HG02759 (cell line): ENCODE data around the gene CYP21A2.
"Not testable (repeated sequence)": the region's sequence is repeated elsewhere in the genome, so short reads cannot be mapped to it uniquely, and the experiment has no call there.

Experiments used
- ATAC-seq: cut with Tn5 transposase; IDR thresholded peaks from one replicate; pipeline ENCODE4 v1.9.1; 2021; ENCODE audit warnings: mild to moderate bottlenecking, moderate library complexity; ENCODE audit not compliant: unreplicated experiment

Gene CYP21A2

GRCh38 chr6:32037598-32038524, at the start of gene CYP21A2:
TSS of gene CYP21A2 (plus strand) at chr6:32038415. CDS start at chr6:32038423, 8 bp downstream.
- not testable (repeated sequence) for ATAC-seq

- ATAC-seq = not testable (repeated sequence)
These were observed 48.9 kb upstream of the CYP21A2 start for GRCh38 chr6:31989363-31989762.

- not testable (repeated sequence) for ATAC-seq
These were observed 43.8 kb upstream of the CYP21A2 start for GRCh38 chr6:31994421-31994820.

GRCh38 chr6:31996385-31996784, 41.8 kb upstream of the CYP21A2 start:
- not testable (repeated sequence) for ATAC-seq

GRCh38 chr6:32002546-32003268, 35.5 kb upstream of the CYP21A2 start:
- not testable (repeated sequence) for ATAC-seq

GRCh38 chr6:32003301-32003700, 34.9 kb upstream of the CYP21A2 start:
- not testable (repeated sequence) for ATAC-seq

- not testable (repeated sequence) for ATAC-seq
These were observed 33.8 kb upstream of the CYP21A2 start for GRCh38 chr6:32004393-32004792.

- not testable (repeated sequence) for ATAC-seq
These were observed 33.2 kb upstream of the CYP21A2 start for GRCh38 chr6:32004864-32005537.

- ATAC-seq = not testable (repeated sequence)
These were observed 32.7 kb upstream of the CYP21A2 start for GRCh38 chr6:32005538-32005880.

- ATAC-seq = not testable (repeated sequence)
These were observed 32.2 kb upstream of the CYP21A2 start for GRCh38 chr6:32005991-32006529.

GRCh38 chr6:32007086-32007485, 31.1 kb upstream of the CYP21A2 start:
- not testable (repeated sequence) for ATAC-seq

- ATAC-seq = not testable (repeated sequence)
These were observed 30.2 kb upstream of the CYP21A2 start for GRCh38 chr6:32008037-32008436.

- not testable (repeated sequence) for ATAC-seq
These were observed 29.6 kb upstream of the CYP21A2 start for GRCh38 chr6:32008616-32009015.

- not testable (repeated sequence) for ATAC-seq
These were observed 28.7 kb upstream of the CYP21A2 start for GRCh38 chr6:32009537-32009936.

GRCh38 chr6:32010856-32011530, 27.2 kb upstream of the CYP21A2 start:
- not testable (repeated sequence) for ATAC-seq

- not testable (repeated sequence) for ATAC-seq
These were observed 25.1 kb upstream of the CYP21A2 start for GRCh38 chr6:32012941-32013617.

- ATAC-seq = not testable (repeated sequence)
These were observed 24.5 kb upstream of the CYP21A2 start for GRCh38 chr6:32013738-32014137.

GRCh38 chr6:32014547-32014946, 23.7 kb upstream of the CYP21A2 start, which contains the start of gene C4B:
TSS of gene C4B (plus strand) at chr6:32014795. CDS start at chr6:32014846, 51 bp downstream.
- ATAC-seq = not testable (repeated sequence)

- ATAC-seq = not testable (repeated sequence)
These were observed 16.1 kb upstream of the CYP21A2 start for GRCh38 chr6:32022100-32022499.
